Suprapubic skin (tissue), 4 donors: ENCODE measurements around the gene ERCC6L2. TPM values are rescaled to one million over a fixed set of nuclear protein-coding genes. Genes with fewer than 3 reads are reported as not detected.

Source experiments
- DNase-seq, 2 donors: peaks; one replicate each; pipeline ENCODE4 v3.0.0-alpha.2; 2019; ENCODE audit warnings: low spot score in 2 of 2
- H3K27ac ChIP-seq: fragments of 200-600 bp; sonication (generic); one replicate; pipeline ENCODE4 v1.5.1; 2019
- H3K27me3 ChIP-seq: fragments of 200-600 bp; sonication (generic); one replicate; pipeline ENCODE4 v1.5.1; 2019
- H3K36me3 ChIP-seq: fragments of 200-600 bp; sonication (generic); one replicate; pipeline ENCODE4 v1.5.1; 2019
- H3K4me1 ChIP-seq: fragments of 200-600 bp; sonication (generic); one replicate; pipeline ENCODE4 v1.5.1; 2019
- H3K4me3 ChIP-seq: fragments of 200-600 bp; sonication (generic); one replicate; pipeline ENCODE4 v1.5.1; 2019; ENCODE audit warnings: mild to moderate bottlenecking
- H3K9me3 ChIP-seq: fragments of 200-600 bp; sonication (generic); one replicate; pipeline ENCODE4 v1.5.1; 2019
- CTCF ChIP-seq, 2 donors: fragments of 200-600 bp in 1 of 2; fragments of 450-650 bp in 1 of 2; sonication (generic) in 1 of 2; IDR thresholded peaks; one replicate each; pipeline ENCODE4 v1.5.1; 2016 to 2019; ENCODE audit warnings: antibody characterized with exemption in 2 of 2, mild to moderate bottlenecking in 1 of 2, moderate library complexity in 1 of 2
- EP300 ChIP-seq: sonication (generic); formaldehyde crosslinking; IDR thresholded peaks from one replicate; pipeline ENCODE4 v1.6.1; 2017; ENCODE audit warnings: antibody characterized with exemption
- POLR2A ChIP-seq, 2 donors: fragments of 450-650 bp; IDR thresholded peaks; one replicate each; pipeline ENCODE4 v1.6.1; 2017; ENCODE audit warnings: antibody characterized with exemption in 2 of 2, mild to moderate bottlenecking in 2 of 2, moderate library complexity in 2 of 2
- POLR2AphosphoS5 ChIP-seq, 3 donors: sonication (generic); formaldehyde crosslinking; IDR thresholded peaks; one replicate each; pipeline ENCODE4 v1.6.1; 2017; ENCODE audit warnings: antibody characterized with exemption in 3 of 3
- WGBS: methylation state at CpG from one replicate; pipeline ENCODE4 v1.1.5; 2018; 5-methylcytosine and 5-hydroxymethylcytosine counted together
- total RNA-seq, 4 donors: library from RNA; depleted of rRNA; stranded (reverse); fragments of >200 nt; gene quantifications; one replicate each; pipeline ENCODE4 v1.1.0, GENCODE V29; 2016

Gene ERCC6L2
- total RNA-seq, 4 donors from 2014 or later = 43.1 to 70.3 (median 47.0) TPM

GRCh38 chr9:95962936-95963335 is 87.4 kb downstream of the ERCC6L2 start:
- H3K27me3 ChIP-seq = no peaks in the 10 kb centered on the region
- WGBS = 78% methylated on average over 2 of the region's 2 CpGs
- no peak overlapping the region for H3K4me3 ChIP-seq
- H3K9me3 ChIP-seq = no peaks in the 10 kb centered on the region
- TF ChIP-seq POLR2AphosphoS5 (IDR thresholded peaks at IDR 0.05) (no peak), POLR2A (IDR thresholded peaks at IDR 0.05) (no peak), CTCF (IDR thresholded peaks at IDR 0.05) (no peak), EP300 (no peak)
- DNase-seq = no peak
- H3K4me1 ChIP-seq = no peaks in the 10 kb centered on the region
- H3K36me3 ChIP-seq = no peaks in the 10 kb centered on the region
- no peak overlapping the region for H3K27ac ChIP-seq

GRCh38 chr9:95963659-95964058 is 88.2 kb downstream of the ERCC6L2 start:
- WGBS = 90% methylated on average over 3 of the region's 3 CpGs
- H3K36me3 ChIP-seq = no peaks in the 10 kb centered on the region
- no peaks in the 10 kb centered on the region for H3K27me3 ChIP-seq
- H3K4me3 ChIP-seq = no peak overlapping the region
- H3K4me1 ChIP-seq = no peaks in the 10 kb centered on the region
- H3K9me3 ChIP-seq = no peaks in the 10 kb centered on the region
- DNase-seq = no peak
- H3K27ac ChIP-seq = no peak overlapping the region
- TF ChIP-seq POLR2AphosphoS5 (IDR thresholded peaks at IDR 0.05) (no peak), EP300 (no peak), CTCF (IDR thresholded peaks at IDR 0.05) (no peak), POLR2A (IDR thresholded peaks at IDR 0.05) (no peak)

GRCh38 chr9:95966306-95966705 is 90.8 kb downstream of the ERCC6L2 start:
- no peak for DNase-seq
- WGBS = 59% methylated on average over 2 of the region's 2 CpGs
- peak overlapping the region; percentile 15 for H3K27ac ChIP-seq

GRCh38 chr9:95970317-95970716 is 94.8 kb downstream of the ERCC6L2 start:
- no peaks in the 10 kb centered on the region for H3K9me3 ChIP-seq
- no peak for DNase-seq
- TF ChIP-seq POLR2A (IDR thresholded peaks at IDR 0.05) (no peak), CTCF (IDR thresholded peaks at IDR 0.05) (no peak), EP300 (no peak), POLR2AphosphoS5 (IDR thresholded peaks at IDR 0.05) (no peak)
- H3K27me3 ChIP-seq = no peaks in the 10 kb centered on the region
- no peak overlapping the region for H3K27ac ChIP-seq
- H3K4me1 ChIP-seq = no peaks in the 10 kb centered on the region
- no peak overlapping the region for H3K4me3 ChIP-seq
- H3K36me3 ChIP-seq = peaks cover 26% of the 10 kb centered on the region

More at GRCh38 chr9:95966306-95966705, 90.8 kb downstream of the ERCC6L2 start:
- Histone ChIP-seq H3K36me3 (peaks cover 5% of the 10 kb centered on the region), H3K9me3 (no peaks in the 10 kb centered on the region), H3K27me3 (no peaks in the 10 kb centered on the region), H3K4me1 (no peaks in the 10 kb centered on the region), H3K4me3 (no peak overlapping the region)
- TF ChIP-seq CTCF (IDR thresholded peaks at IDR 0.05) (no peak), EP300 (no peak), POLR2AphosphoS5 (IDR thresholded peaks at IDR 0.05) (no peak), POLR2A (IDR thresholded peaks at IDR 0.05) (no peak)

- no peaks in the 10 kb centered on the region for H3K27me3 ChIP-seq
- DNase-seq = no peak
- H3K27ac ChIP-seq = no peak overlapping the region
- H3K4me1 ChIP-seq = no peaks in the 10 kb centered on the region
- H3K36me3 ChIP-seq = peaks cover 26% of the 10 kb centered on the region
- TF ChIP-seq CTCF (IDR thresholded peaks at IDR 0.05) (no peak), EP300 (no peak), POLR2AphosphoS5 (IDR thresholded peaks at IDR 0.05) (no peak), POLR2A (IDR thresholded peaks at IDR 0.05) (no peak)
- no peaks in the 10 kb centered on the region for H3K9me3 ChIP-seq
- WGBS = 84% methylated on average over 2 of the region's 2 CpGs
- no peak overlapping the region for H3K4me3 ChIP-seq
These were observed 96.3 kb downstream of the ERCC6L2 start for GRCh38 chr9:95971815-95972214.
